Measurements from ENCODE around the gene NPL.

- TF ChIP-seq CTCF (conservative IDR thresholded peaks at IDR 0.05; ENCODE audit: low read length) (no peak), EZH2phosphoT487 (IDR thresholded peaks at IDR 0.05; ENCODE audit: borderline replicate concordance, low read depth, low read length) (no peak)
Observed at GRCh38 chr1:182754543-182755314, 34.8 kb upstream of the NPL start.

Measured in OCI-LY7 (cell line).